Suprapubic skin (tissue), 4 donors: Measurements from ENCODE around the gene CREG2. TPM values are rescaled to one million over a fixed set of nuclear protein-coding genes. Genes with fewer than 3 reads are reported as not detected.

Experiments
- DNase-seq, 2 donors: peaks; one replicate each; pipeline ENCODE4 v3.0.0-alpha.2; 2019; ENCODE audit warnings: low spot score in 2 of 2
- H3K27ac ChIP-seq: fragments of 200-600 bp; sonication (generic); one replicate; pipeline ENCODE4 v1.5.1; 2019
- H3K27me3 ChIP-seq: fragments of 200-600 bp; sonication (generic); one replicate; pipeline ENCODE4 v1.5.1; 2019
- H3K36me3 ChIP-seq: fragments of 200-600 bp; sonication (generic); one replicate; pipeline ENCODE4 v1.5.1; 2019
- H3K4me1 ChIP-seq: fragments of 200-600 bp; sonication (generic); one replicate; pipeline ENCODE4 v1.5.1; 2019
- H3K4me3 ChIP-seq: fragments of 200-600 bp; sonication (generic); one replicate; pipeline ENCODE4 v1.5.1; 2019; ENCODE audit warnings: mild to moderate bottlenecking
- H3K9me3 ChIP-seq: fragments of 200-600 bp; sonication (generic); one replicate; pipeline ENCODE4 v1.5.1; 2019
- EP300 ChIP-seq: sonication (generic); formaldehyde crosslinking; IDR thresholded peaks from one replicate; pipeline ENCODE4 v1.6.1; 2017; ENCODE audit warnings: antibody characterized with exemption
- POLR2A ChIP-seq, 2 donors: fragments of 450-650 bp; IDR thresholded peaks; one replicate each; pipeline ENCODE4 v1.6.1; 2017; ENCODE audit warnings: antibody characterized with exemption in 2 of 2, mild to moderate bottlenecking in 2 of 2, moderate library complexity in 2 of 2
- POLR2AphosphoS5 ChIP-seq, 3 donors: sonication (generic); formaldehyde crosslinking; IDR thresholded peaks; one replicate each; pipeline ENCODE4 v1.6.1; 2017; ENCODE audit warnings: antibody characterized with exemption in 3 of 3
- WGBS: methylation state at CpG from one replicate; pipeline ENCODE4 v1.1.5; 2018; 5-methylcytosine and 5-hydroxymethylcytosine counted together
- total RNA-seq, 4 donors: library from RNA; depleted of rRNA; stranded (reverse); fragments of >200 nt; gene quantifications; one replicate each; pipeline ENCODE4 v1.1.0, GENCODE V29; 2016
- TF ChIP-seq, protein P1 (sequence below), 2 donors: fragments of 200-600 bp in 1 of 2; fragments of 450-650 bp in 1 of 2; sonication (generic) in 1 of 2; IDR thresholded peaks; one replicate each; pipeline ENCODE4 v1.5.1; 2016 to 2019; ENCODE audit warnings: antibody characterized with exemption in 2 of 2, mild to moderate bottlenecking in 1 of 2, moderate library complexity in 1 of 2

The CREG2 gene
- total RNA-seq, 4 donors from 2014 or later: 0.17 to 1.3 TPM; not detected in 2

DNA sequence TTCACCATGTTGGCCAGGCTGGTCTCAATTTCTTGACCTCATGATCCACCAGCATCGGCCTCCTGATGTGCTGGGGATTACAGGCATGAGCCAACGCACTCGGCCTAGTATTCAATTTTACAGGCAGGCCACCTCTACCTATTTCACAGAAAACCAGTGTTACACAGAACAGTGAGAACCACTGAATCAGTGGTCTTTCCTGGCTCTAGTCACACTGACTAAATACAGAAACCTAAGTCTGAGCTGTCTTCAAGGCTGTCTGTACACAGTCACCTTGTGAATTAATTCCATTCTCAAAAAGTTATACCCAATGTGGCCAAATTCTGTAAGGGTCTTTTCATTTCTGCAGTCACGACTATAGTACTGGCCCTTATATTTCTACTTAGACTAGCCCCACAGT lies 82.3 kb downstream of the CREG2 start:
- Histone ChIP-seq H3K36me3 (no peaks in the 10 kb centered on the region), H3K9me3 (no peaks in the 10 kb centered on the region), H3K27ac (no peak overlapping the region), H3K4me3 (peak overlapping the region; percentile 89), H3K27me3 (no peaks in the 10 kb centered on the region), H3K4me1 (peaks cover 86% of the 10 kb centered on the region)
- TF ChIP-seq POLR2A (IDR thresholded peaks at IDR 0.05): no peak
- TF ChIP-seq POLR2AphosphoS5 (IDR thresholded peaks at IDR 0.05): no peak
- TF ChIP-seq, protein P1, sequence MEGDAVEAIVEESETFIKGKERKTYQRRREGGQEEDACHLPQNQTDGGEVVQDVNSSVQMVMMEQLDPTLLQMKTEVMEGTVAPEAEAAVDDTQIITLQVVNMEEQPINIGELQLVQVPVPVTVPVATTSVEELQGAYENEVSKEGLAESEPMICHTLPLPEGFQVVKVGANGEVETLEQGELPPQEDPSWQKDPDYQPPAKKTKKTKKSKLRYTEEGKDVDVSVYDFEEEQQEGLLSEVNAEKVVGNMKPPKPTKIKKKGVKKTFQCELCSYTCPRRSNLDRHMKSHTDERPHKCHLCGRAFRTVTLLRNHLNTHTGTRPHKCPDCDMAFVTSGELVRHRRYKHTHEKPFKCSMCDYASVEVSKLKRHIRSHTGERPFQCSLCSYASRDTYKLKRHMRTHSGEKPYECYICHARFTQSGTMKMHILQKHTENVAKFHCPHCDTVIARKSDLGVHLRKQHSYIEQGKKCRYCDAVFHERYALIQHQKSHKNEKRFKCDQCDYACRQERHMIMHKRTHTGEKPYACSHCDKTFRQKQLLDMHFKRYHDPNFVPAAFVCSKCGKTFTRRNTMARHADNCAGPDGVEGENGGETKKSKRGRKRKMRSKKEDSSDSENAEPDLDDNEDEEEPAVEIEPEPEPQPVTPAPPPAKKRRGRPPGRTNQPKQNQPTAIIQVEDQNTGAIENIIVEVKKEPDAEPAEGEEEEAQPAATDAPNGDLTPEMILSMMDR (IDR thresholded peaks at IDR 0.05): no peak
- TF ChIP-seq EP300: no peak
- 71% methylated on average over 4 of the region's 4 CpGs for WGBS
- DNase-seq: no peak

DNA sequence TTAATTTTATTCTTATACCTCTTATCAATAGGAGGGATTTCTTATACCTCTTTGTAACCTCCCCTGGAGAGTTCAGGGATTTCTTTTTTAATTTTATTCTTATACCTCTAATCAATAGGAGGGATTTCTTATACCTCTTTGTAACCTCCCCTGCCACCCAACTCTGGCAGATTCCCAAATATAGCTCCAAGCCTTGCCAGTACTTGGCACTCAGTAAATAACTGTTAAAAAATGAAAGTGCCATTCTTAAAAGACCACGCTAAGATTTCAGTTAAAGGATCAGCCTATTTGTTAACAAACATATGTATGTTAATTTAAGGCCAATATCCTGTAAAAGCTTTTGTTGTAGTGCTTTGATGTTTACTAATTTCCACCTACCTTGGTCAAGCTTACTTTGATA lies 83.6 kb downstream of the CREG2 start:
- Histone ChIP-seq H3K27me3 (no peaks in the 10 kb centered on the region), H3K36me3 (no peaks in the 10 kb centered on the region), H3K9me3 (no peaks in the 10 kb centered on the region), H3K27ac (no peak overlapping the region), H3K4me3 (no peak overlapping the region), H3K4me1 (peaks cover 90% of the 10 kb centered on the region)
- DNase-seq: no peak
- TF ChIP-seq POLR2A (IDR thresholded peaks at IDR 0.05): no peak
- TF ChIP-seq EP300: no peak
- WGBS: 80% methylated on average over 1 of the region's 1 CpG

DNA sequence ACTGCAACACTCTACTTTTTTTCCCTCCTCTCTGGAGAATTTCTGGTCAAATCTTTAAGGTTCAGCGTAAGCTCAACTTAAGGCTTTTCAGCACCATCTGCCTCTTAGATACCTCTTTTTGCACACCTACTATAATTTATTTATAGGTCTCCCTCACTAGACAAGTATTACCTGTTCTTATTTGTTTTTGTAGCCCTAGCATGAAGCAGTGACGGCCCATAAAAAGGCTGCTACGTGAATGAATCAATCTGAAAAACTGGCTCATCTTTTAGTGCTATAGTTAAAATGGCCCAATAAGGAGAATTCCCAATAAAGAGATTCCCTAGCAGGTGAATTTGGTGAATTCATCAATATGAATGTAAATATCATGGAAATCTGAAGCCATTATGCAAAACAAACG lies 85.3 kb downstream of the CREG2 start:
- TF ChIP-seq, protein P1 (IDR thresholded peaks at IDR 0.05): no peak
- TF ChIP-seq EP300: no peak
- no peak for TF ChIP-seq POLR2A (IDR thresholded peaks at IDR 0.05)
- TF ChIP-seq POLR2AphosphoS5 (IDR thresholded peaks at IDR 0.05): no peak

DNA sequence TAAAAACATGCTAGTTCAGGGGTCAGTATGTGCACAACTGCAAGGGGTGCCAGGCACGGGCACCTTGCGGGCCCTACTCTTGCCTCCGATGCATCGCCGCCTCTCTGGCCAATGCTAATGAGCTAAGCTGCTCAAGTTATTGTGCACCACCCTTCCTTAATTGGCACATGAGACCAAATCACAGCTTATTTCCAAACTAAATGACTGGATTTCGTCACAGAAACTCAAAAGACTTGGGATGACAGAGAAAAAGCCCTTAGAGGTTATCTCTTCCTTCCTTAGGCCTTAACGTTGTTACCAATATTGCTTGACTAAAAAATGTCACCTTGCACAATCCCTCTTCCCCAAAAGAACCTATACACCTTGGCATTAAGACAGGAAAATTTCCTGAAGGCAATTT lies 86.5 kb downstream of the CREG2 start:
- TF ChIP-seq POLR2A (IDR thresholded peaks at IDR 0.05) (no peak), EP300 (no peak), POLR2AphosphoS5 (IDR thresholded peaks at IDR 0.05) (no peak)
- TF ChIP-seq, protein P1 (IDR thresholded peaks at IDR 0.05): no peak
- H3K4me1 ChIP-seq: peaks cover 91% of the 10 kb centered on the region
- H3K4me3 ChIP-seq: no peak overlapping the region
- H3K9me3 ChIP-seq: no peaks in the 10 kb centered on the region
- DNase-seq: no peak
- H3K27ac ChIP-seq: no peak overlapping the region
- no peaks in the 10 kb centered on the region for H3K36me3 ChIP-seq
- WGBS: 55% methylated on average over 7 of the region's 7 CpGs
- H3K27me3 ChIP-seq: no peaks in the 10 kb centered on the region

More for the DNA sequence above, 85.3 kb downstream of the CREG2 start:
- 60% methylated on average over 4 of the region's 4 CpGs for WGBS
- Histone ChIP-seq H3K9me3 (no peaks in the 10 kb centered on the region), H3K27ac (no peak overlapping the region), H3K36me3 (no peaks in the 10 kb centered on the region), H3K4me1 (peaks cover 89% of the 10 kb centered on the region), H3K27me3 (no peaks in the 10 kb centered on the region), H3K4me3 (no peak overlapping the region)
- DNase-seq: no peak

DNA sequence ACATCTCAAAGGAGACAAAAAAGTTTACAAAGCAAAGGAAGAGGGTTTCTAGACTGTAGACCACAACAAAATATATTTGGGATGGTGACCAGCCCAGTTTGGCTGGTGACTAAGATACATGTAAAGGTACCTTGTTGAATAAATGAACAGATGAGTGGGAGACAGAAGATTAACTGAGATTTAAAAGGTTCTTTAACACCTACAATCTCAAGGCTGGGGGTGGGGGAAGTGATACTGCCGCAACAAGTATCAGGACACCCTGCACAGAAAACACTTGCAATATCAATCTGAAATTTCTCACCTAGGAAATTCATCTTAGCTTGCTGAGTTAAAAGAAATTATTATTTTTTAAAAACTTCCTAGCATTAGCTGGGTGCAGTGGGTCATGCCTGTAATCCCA lies 87.1 kb downstream of the CREG2 start:
- Histone ChIP-seq H3K27me3 (no peaks in the 10 kb centered on the region), H3K4me1 (peaks cover 86% of the 10 kb centered on the region), H3K4me3 (no peak overlapping the region), H3K36me3 (no peaks in the 10 kb centered on the region), H3K9me3 (no peaks in the 10 kb centered on the region), H3K27ac (no peak overlapping the region)
- TF ChIP-seq EP300 (no peak), POLR2AphosphoS5 (IDR thresholded peaks at IDR 0.05) (no peak), POLR2A (IDR thresholded peaks at IDR 0.05) (no peak)
- TF ChIP-seq, protein P1 (IDR thresholded peaks at IDR 0.05): no peak
- 85% methylated on average over 1 of the region's 1 CpG for WGBS
- no peak for DNase-seq

DNA sequence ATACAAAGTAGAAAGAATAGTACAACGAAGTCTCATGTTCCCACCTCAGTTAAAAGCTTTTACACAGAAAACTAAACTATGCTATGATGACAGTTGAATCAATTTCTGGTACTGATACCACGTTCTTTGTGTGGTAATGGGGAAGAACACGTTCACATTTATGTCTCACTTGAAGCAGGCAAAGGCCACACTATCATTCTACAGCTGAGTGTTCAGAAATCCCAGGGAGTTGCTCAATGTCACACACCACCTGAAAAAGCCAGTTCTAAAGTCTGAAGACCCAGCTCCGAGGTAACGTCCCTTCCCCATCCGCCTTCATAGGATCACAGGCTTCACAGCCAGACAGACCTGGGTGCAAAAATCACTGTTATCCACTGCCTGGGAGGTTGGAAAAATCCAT lies 87.7 kb downstream of the CREG2 start:
- H3K9me3 ChIP-seq: no peaks in the 10 kb centered on the region
- peaks cover 3% of the 10 kb centered on the region for H3K36me3 ChIP-seq
- no peak overlapping the region for H3K27ac ChIP-seq
- no peaks in the 10 kb centered on the region for H3K27me3 ChIP-seq
- 70% methylated on average over 6 of the region's 6 CpGs for WGBS
- no peak overlapping the region for H3K4me3 ChIP-seq
- DNase-seq: no peak
- peaks cover 81% of the 10 kb centered on the region for H3K4me1 ChIP-seq
- TF ChIP-seq POLR2A (IDR thresholded peaks at IDR 0.05): no peak
- no peak for TF ChIP-seq POLR2AphosphoS5 (IDR thresholded peaks at IDR 0.05)
- TF ChIP-seq, protein P1 (IDR thresholded peaks at IDR 0.05): no peak
- TF ChIP-seq EP300: no peak
